Epithelial cell of prostate (primary cell): ENCODE data around the gene ACTN1.
A peak's percentile ranks its signal among the peaks of the same experiment; 100 is the strongest.

Source experiments
- DNase-seq: peaks from one replicate; pipeline ENCODE4 v3.0.0-alpha.2; 2011; ENCODE audit warnings: low read depth, low spot score
- H3K27ac ChIP-seq: fragments of 450-650 bp; 2 replicates; pipeline ENCODE4 v1.5.1; 2017; ENCODE audit warnings: mild to moderate bottlenecking

Gene ACTN1

GRCh38 chr14:68925373-68925772 is 53.7 kb downstream of the ACTN1 start:
- peak overlapping the region; percentile 37 for H3K27ac ChIP-seq
- DNase-seq, result no peak

GRCh38 chr14:68924186-68925158 is 54.6 kb downstream of the ACTN1 start:
- H3K27ac ChIP-seq, result peak overlapping the region; percentile 37
- DNase-seq, result no peak

DNA sequence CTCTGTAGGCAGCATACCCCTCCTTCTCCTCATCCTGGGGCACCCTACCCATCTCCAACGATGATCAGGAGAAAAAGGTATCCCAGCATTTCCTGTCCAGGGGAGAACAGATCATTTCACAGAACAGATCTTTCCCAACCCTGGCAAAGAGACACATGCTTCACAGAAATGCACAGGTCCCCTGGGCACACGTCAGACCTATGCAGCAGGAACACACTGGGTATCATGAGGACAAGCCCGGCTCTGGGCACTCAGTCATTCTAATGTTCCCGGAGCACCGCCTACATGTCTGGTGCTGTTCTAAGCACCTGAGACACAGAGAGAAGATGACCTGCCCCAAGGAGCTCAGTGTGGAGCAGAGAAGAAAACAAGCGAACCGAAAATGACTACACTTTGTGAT is 56.2 kb downstream of the ACTN1 start:
- peak overlapping the region; percentile 37 for H3K27ac ChIP-seq

DNA sequence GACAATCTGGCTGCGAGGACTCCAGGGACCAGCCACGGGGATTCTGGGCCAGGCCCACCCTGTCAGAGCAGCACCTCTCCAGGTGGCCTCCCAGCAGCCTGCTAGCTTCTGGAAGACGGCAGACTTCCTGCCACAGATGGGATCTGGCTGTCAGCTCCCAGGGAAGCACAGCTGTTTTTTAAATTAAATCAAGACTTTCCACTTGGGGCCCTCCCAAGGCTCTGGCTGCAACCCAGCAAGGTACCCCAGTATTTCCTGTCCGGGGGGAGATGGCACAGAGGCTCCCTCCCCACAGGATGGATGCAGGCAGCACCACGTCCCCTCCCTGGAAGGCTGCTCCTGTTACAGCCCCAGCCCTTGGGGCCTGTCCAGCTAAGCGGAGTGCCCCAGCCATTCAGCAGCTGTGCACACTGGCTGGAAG is 56.9 kb downstream of the ACTN1 start:
- no peak for DNase-seq
- peak overlapping the region; percentile 37 for H3K27ac ChIP-seq

More for the DNA sequence above, 56.2 kb downstream of the ACTN1 start:
- DNase-seq, result no peak

DNA sequence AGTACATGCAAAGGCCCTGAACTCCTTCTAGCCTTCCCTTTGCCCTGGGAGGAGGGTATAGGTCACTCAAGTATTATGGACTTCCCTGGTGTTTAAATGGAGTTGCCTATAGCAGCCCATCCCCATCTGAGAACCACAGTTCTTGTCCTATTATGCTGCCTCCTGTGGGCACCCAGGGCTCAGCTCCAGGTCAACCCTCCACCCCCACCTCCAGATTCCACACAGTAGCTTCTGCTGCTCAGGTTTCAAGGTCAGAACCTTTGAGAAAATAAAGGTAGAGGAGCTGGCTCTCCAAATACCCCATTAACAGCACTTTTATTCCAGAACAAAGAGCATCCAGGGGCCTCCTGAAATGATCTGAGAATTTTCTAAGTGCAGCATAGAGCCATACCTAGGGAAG is 57.4 kb downstream of the ACTN1 start:
- DNase-seq, result no peak
- H3K27ac ChIP-seq, result peak overlapping the region; percentile 37

DNA sequence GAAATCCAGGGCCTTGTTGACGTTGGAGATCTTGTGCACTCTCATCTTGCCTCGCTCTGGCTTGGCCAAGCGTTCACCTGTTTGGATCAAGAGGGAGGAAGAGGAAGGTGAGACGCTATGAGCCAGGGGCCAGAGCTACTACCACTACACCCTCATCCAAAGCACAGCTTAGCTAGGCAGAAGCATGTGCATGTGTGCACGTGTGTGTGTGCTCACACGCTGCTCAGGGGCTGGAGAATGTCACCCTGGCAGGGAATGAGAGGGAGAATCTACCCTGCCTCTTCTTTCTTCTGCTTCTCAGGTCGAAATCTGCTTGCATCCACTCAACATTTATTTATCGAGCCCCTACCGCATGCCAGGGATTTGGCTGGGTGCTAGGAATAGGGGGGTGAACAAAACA is 58.1 kb downstream of the ACTN1 start:
- no peak for DNase-seq
- H3K27ac ChIP-seq, result peak overlapping the region; percentile 37

GRCh38 chr14:68919129-68919927 is 59.8 kb downstream of the ACTN1 start:
- no peak overlapping the region for H3K27ac ChIP-seq
- DNase-seq, result no peak

- H3K27ac ChIP-seq, result no peak overlapping the region
These were observed 60.5 kb downstream of the ACTN1 start for GRCh38 chr14:68918612-68919011.

GRCh38 chr14:68916358-68916941 is 62.7 kb downstream of the ACTN1 start:
- DNase-seq, result no peak
- H3K27ac ChIP-seq, result no peak overlapping the region

More at GRCh38 chr14:68918612-68919011, 60.5 kb downstream of the ACTN1 start:
- DNase-seq, result no peak

DNA sequence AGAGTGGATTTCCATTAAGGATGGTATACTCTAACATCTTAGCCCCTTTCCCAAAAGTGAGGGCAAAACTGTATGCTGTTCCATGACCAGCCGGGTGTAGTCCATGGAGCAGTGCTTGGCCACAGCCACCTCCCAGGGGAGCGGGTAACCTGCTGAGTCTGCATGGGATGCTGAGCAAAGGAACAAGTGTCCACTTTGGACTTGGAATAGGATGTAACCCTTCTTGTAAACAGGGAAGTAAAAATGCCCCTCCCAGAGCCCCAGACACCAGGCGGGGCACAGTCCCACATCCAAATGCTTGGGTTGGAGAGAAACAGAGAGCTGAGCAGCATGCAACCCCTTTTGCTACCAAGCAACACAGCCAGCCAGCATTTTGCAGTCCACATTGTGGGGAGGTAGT is 65.6 kb downstream of the ACTN1 start:
- DNase-seq, result no peak
- peak overlapping the region; percentile 23 for H3K27ac ChIP-seq

DNA sequence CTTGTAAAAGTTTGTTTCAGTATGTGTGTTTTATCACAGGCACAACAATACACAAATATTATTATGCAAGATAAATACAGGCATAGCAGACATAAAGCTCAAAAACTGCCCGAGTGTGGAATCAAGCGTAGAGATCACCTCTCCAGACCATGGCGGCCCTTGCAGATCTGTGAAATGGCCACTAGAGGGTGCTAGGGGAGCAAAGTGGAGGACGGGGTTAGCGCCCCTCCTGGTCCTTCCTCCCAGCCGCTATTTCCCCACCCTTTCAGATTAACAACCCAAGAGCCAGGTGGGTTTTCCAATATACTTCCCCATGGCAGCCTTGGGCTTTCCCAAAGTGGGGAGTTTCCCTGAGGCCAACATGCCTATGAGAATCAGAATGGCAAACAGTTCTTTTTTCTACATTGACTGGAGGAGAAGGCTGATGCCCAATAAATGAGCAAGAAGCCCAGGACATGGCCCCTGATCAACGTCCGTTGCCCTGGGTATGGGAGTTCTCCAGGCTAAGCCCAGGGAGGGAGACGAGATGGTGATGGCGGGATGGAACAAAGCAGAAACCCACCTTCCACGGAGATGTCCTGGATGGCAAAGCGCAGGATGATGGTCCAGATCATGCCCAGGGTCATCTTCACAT is 67.4 kb downstream of the ACTN1 start:
- no peak for DNase-seq
- H3K27ac ChIP-seq, result peak overlapping the region; percentile 23

- no peak for DNase-seq
- peak overlapping the region; percentile 7 for H3K27ac ChIP-seq
These were observed 68.6 kb downstream of the ACTN1 start for GRCh38 chr14:68910540-68910939.

GRCh38 chr14:68908803-68909202 is 70.3 kb downstream of the ACTN1 start:
- H3K27ac ChIP-seq, result no peak overlapping the region
- no peak for DNase-seq

GRCh38 chr14:68908201-68908600 is 70.9 kb downstream of the ACTN1 start:
- no peak for DNase-seq
- H3K27ac ChIP-seq, result no peak overlapping the region

- no peak overlapping the region for H3K27ac ChIP-seq
- no peak for DNase-seq
These were observed 72.7 kb downstream of the ACTN1 start for GRCh38 chr14:68906439-68906838.

- H3K27ac ChIP-seq, result no peak overlapping the region
- DNase-seq, result no peak
These were observed 73.8 kb downstream of the ACTN1 start for GRCh38 chr14:68905107-68905895.

GRCh38 chr14:68902357-68902756 is 76.7 kb downstream of the ACTN1 start:
- DNase-seq, result no peak
- no peak overlapping the region for H3K27ac ChIP-seq

GRCh38 chr14:68899033-68899603 is 80.0 kb downstream of the ACTN1 start:
- DNase-seq, result no peak
- peak overlapping the region; percentile 66 for H3K27ac ChIP-seq
